Sigmoid colon (tissue), 4 donors: ENCODE results near the gene DOCK3.

Source experiments
- POLR2A ChIP-seq, 2 donors: fragments of 450-650 bp; IDR thresholded peaks; one replicate each; pipeline ENCODE4 v1.6.1; 2016; ENCODE audit warnings: antibody characterized with exemption in 2 of 2, mild to moderate bottlenecking in 2 of 2, moderate library complexity in 2 of 2
- POLR2AphosphoS5 ChIP-seq, 4 donors: sonication (generic); formaldehyde crosslinking; IDR thresholded peaks; one replicate each; pipeline ENCODE4 v1.6.1; 2017; ENCODE audit warnings: antibody characterized with exemption in 4 of 4

DNA sequence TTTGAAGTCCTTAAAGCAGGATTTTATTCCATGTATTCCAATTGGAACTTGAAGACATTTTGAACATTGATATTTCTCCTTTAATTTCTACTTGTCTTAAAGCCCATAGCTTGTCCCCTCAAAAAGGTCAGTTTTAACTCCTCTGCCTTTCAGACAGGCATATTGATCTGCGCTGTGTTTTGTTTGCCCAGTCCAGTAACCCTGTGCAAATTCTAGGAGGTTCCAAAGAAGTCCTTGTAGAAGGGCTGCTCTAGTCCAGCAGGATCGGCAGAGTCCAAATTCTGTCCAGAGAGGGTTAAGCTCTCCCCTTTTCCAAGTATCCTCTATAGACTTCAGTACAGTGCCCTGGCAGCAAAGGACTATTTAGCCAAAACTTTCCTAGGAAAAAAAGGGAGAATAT lies 604.7 kb downstream of the DOCK3 start:
- TF ChIP-seq POLR2A (IDR thresholded peaks at IDR 0.05) (no peak), POLR2AphosphoS5 (IDR thresholded peaks at IDR 0.05) (no peak)
